ENCODE measurements around the gene APBB1IP.

- no peak for TF ChIP-seq POLR2A (IDR thresholded peaks at IDR 0.05; ENCODE audit: extremely low read depth, insufficient read length)
- no peak for TF ChIP-seq CTCF (IDR thresholded peaks at IDR 0.05; ENCODE audit: low read depth, low read length)
- no peak for TF ChIP-seq MAX (IDR thresholded peaks at IDR 0.05; ENCODE audit: low read depth, low read length)
- no peak for TF ChIP-seq MYC (IDR thresholded peaks at IDR 0.05; ENCODE audit: low read depth, low read length)
These were observed 10.2 kb downstream of the APBB1IP start for GRCh38 chr10:26448292-26448691.
